ENCODE data around the gene SRC. TPM values are rescaled to one million over a fixed set of nuclear protein-coding genes. Genes with fewer than 3 reads are reported as not detected.

SRC gene
- total and polyA plus RNA-seq, 7 donors = 0.86 to 3.0 (median 1.3) TPM

- no peaks in the 10 kb centered on the region for H3K4me1 ChIP-seq
- H3K9me3 ChIP-seq = no peaks in the 10 kb centered on the region
Observed at GRCh38 chr20:37395410-37395797, 49.5 kb downstream of the SRC start.

GRCh38 chr20:37395921-37396415, 50.0 kb downstream of the SRC start:
- Histone ChIP-seq H3K9me3 (no peaks in the 10 kb centered on the region), H3K27me3 (ENCODE audit: insufficient read depth in 3 of 3, low read length in 2 of 3) (peaks cover 0 to 38% (median 4%) of the 10 kb centered on the region in 3 donors), H3K4me1 (no peaks in the 10 kb centered on the region), H3K4me3 (no peak overlapping the region), H3K36me3 (ENCODE audit: insufficient read depth in 1 of 2, low read depth in 1 of 2) (no peaks in the 10 kb centered on the region), H3K27ac (no peak overlapping the region)
- WGBS, 3 donors = 33 to 43% (median 38%) methylated on average over 16 to 22 of the region's 22 CpGs
- ATAC-seq (no peak), DNase-seq (peak in 1 of 2 donors; percentile 8)
- no peak for TF ChIP-seq CTCF (IDR thresholded peaks at IDR 0.05)
- intact Hi-C loops (cut with DNase I) = no loop called here

More at GRCh38 chr20:37395410-37395797, 49.5 kb downstream of the SRC start:
- intact Hi-C loops (cut with DNase I) = no loop called here
- Histone ChIP-seq H3K27me3 (ENCODE audit: insufficient read depth in 3 of 3, low read length in 2 of 3) (peaks cover 0 to 38% (median 4%) of the 10 kb centered on the region in 3 donors), H3K4me3 (no peak overlapping the region), H3K36me3 (ENCODE audit: insufficient read depth in 1 of 2, low read depth in 1 of 2) (no peaks in the 10 kb centered on the region), H3K27ac (no peak overlapping the region)
- WGBS, 3 donors = 47 to 63% (median 48%) methylated on average over 9 of the region's 9 CpGs
- DNase-seq (peak in 1 of 2 donors; percentile 17), ATAC-seq (no peak)
- TF ChIP-seq CTCF (IDR thresholded peaks at IDR 0.05) = no peak

- WGBS, 3 donors = 21 to 37% (median 24%) methylated on average over 8 to 20 of the region's 20 CpGs
- Histone ChIP-seq H3K4me1 (no peaks in the 10 kb centered on the region), H3K4me3 (no peak overlapping the region), H3K27ac (no peak overlapping the region), H3K27me3 (ENCODE audit: insufficient read depth in 3 of 3, low read length in 2 of 3) (peaks cover 0 to 38% (median 4%) of the 10 kb centered on the region in 3 donors), H3K36me3 (ENCODE audit: insufficient read depth in 1 of 2, low read depth in 1 of 2) (no peaks in the 10 kb centered on the region), H3K9me3 (no peaks in the 10 kb centered on the region)
- intact Hi-C loops (cut with DNase I) = no loop called here
- TF ChIP-seq CTCF (IDR thresholded peaks at IDR 0.05) = no peak
- ATAC-seq = no peak
- peak in 1 of 2 donors; percentile 1 for DNase-seq
Observed at GRCh38 chr20:37396416-37397075, 50.6 kb downstream of the SRC start.

GRCh38 chr20:37397076-37397953, 51.4 kb downstream of the SRC start:
- Histone ChIP-seq H3K27ac (no peak overlapping the region), H3K4me3 (no peak overlapping the region), H3K27me3 (ENCODE audit: insufficient read depth in 3 of 3, low read length in 2 of 3) (peaks cover 0 to 38% (median 4%) of the 10 kb centered on the region in 3 donors), H3K36me3 (ENCODE audit: insufficient read depth in 1 of 2, low read depth in 1 of 2) (no peaks in the 10 kb centered on the region), H3K4me1 (no peaks in the 10 kb centered on the region), H3K9me3 (no peaks in the 10 kb centered on the region)
- peak in 1 of 4 donors; percentile 21 for ATAC-seq
- intact Hi-C loops (cut with DNase I) = no loop called here
- DNase-seq = no peak
- no peak for TF ChIP-seq CTCF (IDR thresholded peaks at IDR 0.05)
- WGBS, 3 donors = 48 to 70% (median 52%) methylated on average over 21 to 24 of the region's 24 CpGs

Measured in psoas muscle (tissue), 8 donors.